A673 (cell line): Measurements from ENCODE around the gene HELZ. TPM values are rescaled to one million over a fixed set of nuclear protein-coding genes. Genes with fewer than 3 reads are reported as not detected.

Experiments used
- BruUV-seq: library from RNA; stranded (reverse); fragments of 400-500 nt; replicated peaks from 2 replicates; lab custom pipeline; 2021; lab: Mats Ljungman, UMichigan
- CTCF ChIA-PET: fragments of 300-600 bp; sonication (Branson Sonifier 250); formaldehyde crosslinking; loops from one replicate; lab custom pipeline; 2022; ENCODE audit warnings: antibody characterized with exemption; lab: Charles Lee
- POLR2A ChIA-PET: fragments of 300-600 bp; sonication (Branson Sonifier 250); formaldehyde crosslinking; loops from one replicate; lab custom pipeline; 2022; ENCODE audit warnings: antibody characterized with exemption; ENCODE audit not compliant: low non-redundant PET; lab: Charles Lee
- DNase-seq: peaks from one replicate; pipeline ENCODE4 v3.0.0-alpha.2; 2015; ENCODE audit warnings: low spot score
- H3K27ac ChIP-seq: fragments of 200-600 bp; sonication (generic); 2 replicates; pipeline ENCODE4 v1.5.1; 2016; ENCODE audit warnings: mixed run types, low read depth, mild to moderate bottlenecking, mixed read lengths, antibody characterized with exemption, low read length; ENCODE audit not compliant: poor library complexity, severe bottlenecking
- H3K27me3 ChIP-seq: fragments of 200-600 bp; sonication (generic); replicated peaks from 2 replicates; pipeline ENCODE4 v1.6.1; 2017; ENCODE audit warnings: mixed run types, low read depth, mild to moderate bottlenecking, mixed read lengths, antibody characterized with exemption, low read length; ENCODE audit not compliant: insufficient read depth, poor library complexity
- H3K36me3 ChIP-seq: fragments of 200-600 bp; sonication (generic); 2 replicates; pipeline ENCODE4 v1.6.1; 2016; ENCODE audit warnings: mixed run types, mild to moderate bottlenecking, mixed read lengths, antibody characterized with exemption, low read length; ENCODE audit not compliant: insufficient read depth, poor library complexity, severe bottlenecking
- H3K4me1 ChIP-seq: fragments of 200-600 bp; sonication (generic); 2 replicates; pipeline ENCODE4 v1.6.1; 2017; ENCODE audit warnings: mixed run types, mild to moderate bottlenecking, mixed read lengths, antibody characterized with exemption, low read length; ENCODE audit not compliant: insufficient read depth, poor library complexity, severe bottlenecking
- H3K4me3 ChIP-seq: fragments of 200-600 bp; sonication (generic); 2 replicates; pipeline ENCODE4 v1.5.1; 2016; ENCODE audit warnings: low read depth, mixed run types, mild to moderate bottlenecking, mixed read lengths, low read length; ENCODE audit not compliant: poor library complexity, severe bottlenecking
- H3K9me3 ChIP-seq: fragments of 200-600 bp; sonication (generic); 2 replicates; pipeline ENCODE4 v1.6.1; 2016; ENCODE audit warnings: mixed run types, low read depth, mild to moderate bottlenecking, mixed read lengths, antibody characterized with exemption, low read length; ENCODE audit not compliant: poor library complexity, severe bottlenecking
- EZH2 ChIP-seq: fragments of 200-600 bp; sonication (generic); IDR thresholded peaks from 2 replicates; pipeline ENCODE4 v1.6.1; 2017; ENCODE audit warnings: borderline replicate concordance, low read depth, mild to moderate bottlenecking, mixed read lengths, antibody characterized with exemption, low read length; ENCODE audit not compliant: poor library complexity, severe bottlenecking
- intact Hi-C: fragments of 100-400 bp; cut with micrococcal nuclease; formaldehyde crosslinking; loops from one replicate; pipeline ENCODE4 v1.10.0; 2022; ENCODE audit not compliant: unreplicated experiment
- total RNA-seq: library from RNA; stranded (reverse); gene quantifications from 2 replicates; pipeline ENCODE4 v1.2.3, GENCODE V29; 2021
- TF ChIP-seq, protein P1 (sequence below): fragments of 300-800, 200-600 bp; sonication (generic); conservative IDR thresholded peaks from 2 replicates; pipeline ENCODE4 v1.5.1; 2017; ENCODE audit warnings: low read depth, mild to moderate bottlenecking, antibody characterized with exemption, low read length, moderate library complexity, mixed read lengths

HELZ gene
- total RNA-seq, 1 experiment from 2014 or later: 57.3 TPM

DNA sequence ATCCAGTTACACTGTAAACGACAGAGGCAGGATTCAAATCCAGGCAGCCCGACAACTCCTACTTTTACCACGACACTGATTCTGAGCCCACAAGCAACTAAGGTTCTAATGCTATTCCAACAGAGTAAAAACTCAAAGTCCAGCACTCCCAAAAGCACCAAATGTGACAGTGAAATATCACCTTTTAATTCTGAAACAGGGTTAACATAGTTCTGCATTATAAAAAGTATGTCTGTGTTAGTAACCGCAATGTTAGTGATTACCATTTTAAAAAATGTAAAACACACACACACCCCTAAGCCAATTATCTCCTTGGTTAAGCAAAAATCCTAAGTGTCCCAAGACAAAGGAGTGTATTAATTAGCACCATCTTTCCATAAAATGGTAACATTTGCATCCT, 19.7 kb downstream of the HELZ start:
- CTCF ChIA-PET: no interaction called here
- POLR2A ChIA-PET: no interaction called here
- no peak overlapping the region for H3K27ac ChIP-seq

DNA sequence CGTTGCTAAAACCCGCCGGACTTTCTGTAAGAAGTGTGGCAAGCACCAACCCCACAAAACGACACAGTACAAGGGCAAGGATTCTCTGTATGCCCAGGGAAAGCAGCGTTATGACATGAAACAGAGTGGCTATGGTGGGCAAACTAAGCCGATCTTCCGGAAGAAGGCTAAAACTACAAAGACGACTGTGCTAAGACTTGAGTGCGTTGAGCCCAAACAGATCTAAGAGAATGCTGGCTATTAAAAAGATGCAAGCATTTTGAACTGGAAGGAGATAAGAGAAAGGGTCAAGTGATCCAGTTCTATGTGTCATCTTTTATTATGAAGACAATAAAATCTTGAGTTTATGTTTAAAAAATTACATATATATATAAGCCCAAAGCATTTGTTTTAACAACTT, 20.3 kb downstream of the HELZ start:
- POLR2A ChIA-PET: no interaction called here
- H3K4me1 ChIP-seq: peaks cover 43% of the 10 kb centered on the region
- no TSS peak for BruUV-seq
- no peak for DNase-seq
- intact Hi-C loops: loop anchor here (5.0 to 10.0 kb wide), 2 partner anchors 68 to 130 kb away; no protein-coding TSS in a partner anchor
- CTCF ChIA-PET: no interaction called here
- no peak overlapping the region for H3K4me3 ChIP-seq
- H3K9me3 ChIP-seq: no peaks in the 10 kb centered on the region
- H3K27me3 ChIP-seq: no peaks in the 10 kb centered on the region
- no peak overlapping the region for H3K27ac ChIP-seq
- no peak for TF ChIP-seq EZH2
- TF ChIP-seq, protein P1, sequence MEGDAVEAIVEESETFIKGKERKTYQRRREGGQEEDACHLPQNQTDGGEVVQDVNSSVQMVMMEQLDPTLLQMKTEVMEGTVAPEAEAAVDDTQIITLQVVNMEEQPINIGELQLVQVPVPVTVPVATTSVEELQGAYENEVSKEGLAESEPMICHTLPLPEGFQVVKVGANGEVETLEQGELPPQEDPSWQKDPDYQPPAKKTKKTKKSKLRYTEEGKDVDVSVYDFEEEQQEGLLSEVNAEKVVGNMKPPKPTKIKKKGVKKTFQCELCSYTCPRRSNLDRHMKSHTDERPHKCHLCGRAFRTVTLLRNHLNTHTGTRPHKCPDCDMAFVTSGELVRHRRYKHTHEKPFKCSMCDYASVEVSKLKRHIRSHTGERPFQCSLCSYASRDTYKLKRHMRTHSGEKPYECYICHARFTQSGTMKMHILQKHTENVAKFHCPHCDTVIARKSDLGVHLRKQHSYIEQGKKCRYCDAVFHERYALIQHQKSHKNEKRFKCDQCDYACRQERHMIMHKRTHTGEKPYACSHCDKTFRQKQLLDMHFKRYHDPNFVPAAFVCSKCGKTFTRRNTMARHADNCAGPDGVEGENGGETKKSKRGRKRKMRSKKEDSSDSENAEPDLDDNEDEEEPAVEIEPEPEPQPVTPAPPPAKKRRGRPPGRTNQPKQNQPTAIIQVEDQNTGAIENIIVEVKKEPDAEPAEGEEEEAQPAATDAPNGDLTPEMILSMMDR: no peak
- H3K36me3 ChIP-seq: no peaks in the 10 kb centered on the region

More for the DNA sequence above, 19.7 kb downstream of the HELZ start:
- Histone ChIP-seq H3K4me1 (peaks cover 48% of the 10 kb centered on the region), H3K9me3 (no peaks in the 10 kb centered on the region), H3K4me3 (no peak overlapping the region), H3K27me3 (no peaks in the 10 kb centered on the region), H3K36me3 (no peaks in the 10 kb centered on the region)
- intact Hi-C loops: loop anchor here (10.0 kb wide), 1 partner anchor 129 kb away; no protein-coding TSS in a partner anchor
- DNase-seq: no peak
- no peak for TF ChIP-seq EZH2
- TF ChIP-seq, protein P1: no peak
- no TSS peak for BruUV-seq

DNA sequence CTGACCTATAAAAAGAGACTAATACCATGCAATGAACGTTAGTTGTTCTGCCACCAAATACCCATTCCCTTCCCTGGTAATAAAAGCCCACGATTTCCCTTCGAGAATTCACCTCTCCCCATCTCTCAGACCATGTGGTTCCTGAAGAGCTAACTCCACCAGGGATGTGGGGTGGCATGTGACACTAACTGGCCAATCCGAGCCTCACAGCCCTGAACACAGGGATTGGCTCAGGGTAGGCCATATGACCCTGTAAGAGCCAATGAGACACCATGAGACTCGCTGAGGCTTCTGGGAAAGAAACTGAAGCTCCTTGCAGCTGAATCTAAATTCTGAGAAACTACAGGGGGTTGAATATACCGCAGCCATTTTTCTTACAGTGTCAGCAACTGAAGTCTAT, 21.1 kb downstream of the HELZ start:
- intact Hi-C loops: loop anchor here (5.0 to 10.0 kb wide), 2 partner anchors 68 to 131 kb away; no protein-coding TSS in a partner anchor
- no peaks in the 10 kb centered on the region for H3K9me3 ChIP-seq
- DNase-seq: peak; percentile 62
- no peaks in the 10 kb centered on the region for H3K27me3 ChIP-seq
- CTCF ChIA-PET: no interaction called here
- peaks cover 35% of the 10 kb centered on the region for H3K4me1 ChIP-seq
- no peak overlapping the region for H3K27ac ChIP-seq
- no peak overlapping the region for H3K4me3 ChIP-seq
- POLR2A ChIA-PET: interaction anchor here (0.6 kb wide), 1 partner anchor 388 kb away, joined by 3 read pairs; no protein-coding TSS in a partner anchor
- TF ChIP-seq, protein P1: no peak
- BruUV-seq: no TSS peak
- no peaks in the 10 kb centered on the region for H3K36me3 ChIP-seq
